ENCODE data around the gene HSD17B14.

GRCh38 chr19:48836089-48837017, at the start of gene HSD17B14:
- TF ChIP-seq RAD21 (CRISPR knock-in tag; conservative IDR thresholded peaks at IDR 0.05 in 1 of 2, IDR thresholded peaks at IDR 0.05 in 1 of 2) (no peak; a peak in 1 of 4 replicates), SMC3 (conservative IDR thresholded peaks at IDR 0.05; ENCODE audit: insufficient read depth, low read depth, low read length) (no peak), ZNF253 (CRISPR knock-in tag; conservative IDR thresholded peaks at IDR 0.05) (no peak), NCOR1 (IDR thresholded peaks at IDR 0.05) (no peak)

Data from K562 (cell line).